HG03025 (cell line): ENCODE measurements around the gene NLRP14.

ENCODE experiments used
- ATAC-seq: cut with Tn5 transposase; IDR thresholded peaks from one replicate; pipeline ENCODE4 v1.9.1; 2021; ENCODE audit warnings: mild to moderate bottlenecking, moderate library complexity; ENCODE audit not compliant: unreplicated experiment, low FRiP score

The NLRP14 gene

GRCh38 chr11:7020183-7020917 lies at the start of gene NLRP14, which contains the start of gene ZNF214:
Gene NLRP14, plus strand, starts transcription at chr11:7020479. Its CDS starts 18,108 bp downstream, at chr11:7038587.
Gene ZNF214, minus strand, starts transcription at chr11:7020346. Its CDS starts 17,511 bp downstream, at chr11:7002835.
- no peak for ATAC-seq

GRCh38 chr11:6979365-6979764 lies 40.9 kb upstream of the NLRP14 start:
- ATAC-seq: no peak

GRCh38 chr11:6986487-6986886 lies 33.8 kb upstream of the NLRP14 start:
- ATAC-seq: no peak

- no peak for ATAC-seq
Measured at GRCh38 chr11:6988506-6988905, 31.8 kb upstream of the NLRP14 start.

- ATAC-seq: no peak
Measured at GRCh38 chr11:6991227-6991626, 29.1 kb upstream of the NLRP14 start.

GRCh38 chr11:6992026-6992425 lies 28.3 kb upstream of the NLRP14 start:
- ATAC-seq: no peak

- ATAC-seq: no peak
Measured at GRCh38 chr11:6992457-6993417, 27.5 kb upstream of the NLRP14 start.

GRCh38 chr11:6995703-6996102 lies 24.6 kb upstream of the NLRP14 start:
- no peak for ATAC-seq

GRCh38 chr11:7004482-7004881 lies 15.8 kb upstream of the NLRP14 start:
- peak; percentile 75 for ATAC-seq

GRCh38 chr11:7014118-7014517 lies 6.2 kb upstream of the NLRP14 start:
- no peak for ATAC-seq

- ATAC-seq: no peak
Measured at GRCh38 chr11:7016011-7016410, 4.3 kb upstream of the NLRP14 start.

- no peak for ATAC-seq
Measured at GRCh38 chr11:7019500-7020182, 638 bp upstream of the NLRP14 start.

- ATAC-seq: no peak
Measured at GRCh38 chr11:7021318-7021717, 1.0 kb downstream of the NLRP14 start.

GRCh38 chr11:7028141-7028540 lies 7.9 kb downstream of the NLRP14 start:
- no peak for ATAC-seq

- no peak for ATAC-seq
Measured at GRCh38 chr11:7030836-7031235, 10.6 kb downstream of the NLRP14 start.

- no peak for ATAC-seq
Measured at GRCh38 chr11:7031471-7031871, 11.2 kb downstream of the NLRP14 start.

- ATAC-seq: no peak
Measured at GRCh38 chr11:7032692-7033091, 12.4 kb downstream of the NLRP14 start.

GRCh38 chr11:7034019-7034418 lies 13.7 kb downstream of the NLRP14 start:
- ATAC-seq: no peak

GRCh38 chr11:7046474-7047175 lies 26.3 kb downstream of the NLRP14 start:
- ATAC-seq: no peak

GRCh38 chr11:7050191-7050590 lies 29.9 kb downstream of the NLRP14 start:
- peak; percentile 91 for ATAC-seq
